Activated CD8-positive, alpha-beta memory T cell treated with anti-CD3 and anti-CD28 coated beads for 48 hours (primary cell): ENCODE measurements around the gene CLCA1.

Experiments
- DNase-seq, 3 experiments: peaks; one replicate each; pipeline ENCODE4 v3.0.0-alpha.2; 2020; ENCODE audit warnings: low read depth in 2 of 3, low spot score in 2 of 3

CLCA1 gene

GRCh38 chr1:86468501-86468977 is at the start of gene CLCA1:
Gene CLCA1 (plus strand): TSS chr1:86468927. CDS start chr1:86468972, 45 bp downstream.
- DNase-seq: no peak

GRCh38 chr1:86419277-86419903 is 49.3 kb upstream of the CLCA1 start:
- no peak for DNase-seq

GRCh38 chr1:86421601-86422280 is 47.0 kb upstream of the CLCA1 start:
- no peak for DNase-seq

- DNase-seq: no peak
Observed at GRCh38 chr1:86423473-86423872, 45.3 kb upstream of the CLCA1 start.

GRCh38 chr1:86423873-86424272 is 44.9 kb upstream of the CLCA1 start, which contains the start of gene CLCA2:
Gene CLCA2 (plus strand): TSS chr1:86424171. CDS start chr1:86424248, 77 bp downstream.
- no peak for DNase-seq

- no peak for DNase-seq
Observed at GRCh38 chr1:86429122-86429725, 39.5 kb upstream of the CLCA1 start.

GRCh38 chr1:86429835-86430234 is 38.9 kb upstream of the CLCA1 start:
- DNase-seq: no peak

GRCh38 chr1:86430376-86430775 is 38.4 kb upstream of the CLCA1 start:
- no peak for DNase-seq

GRCh38 chr1:86434059-86434458 is 34.7 kb upstream of the CLCA1 start:
- no peak for DNase-seq

GRCh38 chr1:86435327-86435726 is 33.4 kb upstream of the CLCA1 start:
- no peak for DNase-seq

- DNase-seq: no peak
Observed at GRCh38 chr1:86436041-86436440, 32.7 kb upstream of the CLCA1 start.

GRCh38 chr1:86441581-86441980 is 27.1 kb upstream of the CLCA1 start:
- DNase-seq: no peak

- no peak for DNase-seq
Observed at GRCh38 chr1:86441997-86442396, 26.7 kb upstream of the CLCA1 start.

- DNase-seq: no peak
Observed at GRCh38 chr1:86445919-86446318, 22.8 kb upstream of the CLCA1 start.

GRCh38 chr1:86447198-86447790 is 21.4 kb upstream of the CLCA1 start:
- DNase-seq: no peak

GRCh38 chr1:86448670-86449069 is 20.1 kb upstream of the CLCA1 start:
- no peak for DNase-seq

- no peak for DNase-seq
Observed at GRCh38 chr1:86449103-86449502, 19.6 kb upstream of the CLCA1 start.

GRCh38 chr1:86450847-86451246 is 17.9 kb upstream of the CLCA1 start:
- DNase-seq: no peak

GRCh38 chr1:86453664-86454063 is 15.1 kb upstream of the CLCA1 start:
- DNase-seq: no peak

GRCh38 chr1:86455073-86455472 is 13.7 kb upstream of the CLCA1 start:
- DNase-seq: no peak

GRCh38 chr1:86460998-86461397 is 7.7 kb upstream of the CLCA1 start:
- DNase-seq: no peak

- no peak for DNase-seq
Observed at GRCh38 chr1:86461482-86461881, 7.2 kb upstream of the CLCA1 start.
